ENCODE data around the gene SPA17.

The SPA17 gene

GRCh38 chr11:124678416-124678815, 4.7 kb downstream of the SPA17 start:
- H4K20me1 ChIP-seq: no peaks in the 10 kb centered on the region
- H3K27me3 ChIP-seq: no peaks in the 10 kb centered on the region
- H3K27ac ChIP-seq: no peak overlapping the region
- no peak overlapping the region for H3K4me3 ChIP-seq
- H3K4me1 ChIP-seq: peaks cover 9% of the 10 kb centered on the region
- H3K9ac ChIP-seq: no peak overlapping the region
- peaks cover 18% of the 10 kb centered on the region for H3K9me3 ChIP-seq
- no peak for TF ChIP-seq Cebpa-rat (IDR thresholded peaks at IDR 0.05)
- H3K4me2 ChIP-seq: no peak overlapping the region
- peaks cover 9% of the 10 kb centered on the region; the same call in 1 of the 2 replicates for H3K36me3 ChIP-seq

- H3K4me2 ChIP-seq: no peak overlapping the region
- peaks cover 45% of the 10 kb centered on the region for H3K9me3 ChIP-seq
- no peaks in the 10 kb centered on the region for H4K20me1 ChIP-seq
- TF ChIP-seq Cebpa-rat (IDR thresholded peaks at IDR 0.05): no peak
- H3K4me1 ChIP-seq: no peaks in the 10 kb centered on the region
- no peak overlapping the region for H3K4me3 ChIP-seq
- peaks cover 29% of the 10 kb centered on the region for H3K36me3 ChIP-seq
- no peak overlapping the region for H3K9ac ChIP-seq
- H3K27me3 ChIP-seq: no peaks in the 10 kb centered on the region
- H3K27ac ChIP-seq: no peak overlapping the region
Measured at GRCh38 chr11:124681421-124681820, 7.7 kb downstream of the SPA17 start.

GRCh38 chr11:124682443-124682842, 8.7 kb downstream of the SPA17 start:
- no peak overlapping the region for H3K27ac ChIP-seq
- no peak for TF ChIP-seq Cebpa-rat (IDR thresholded peaks at IDR 0.05)
- H3K4me3 ChIP-seq: no peak overlapping the region

GRCh38 chr11:124693142-124693541, 19.4 kb downstream of the SPA17 start:
- Histone ChIP-seq H3K4me2 (no peak overlapping the region), H4K20me1 (no peaks in the 10 kb centered on the region), H3K9ac (no peak overlapping the region), H3K4me1 (no peaks in the 10 kb centered on the region), H3K27ac (no peak overlapping the region), H3K36me3 (no peaks in the 10 kb centered on the region), H3K9me3 (peaks cover 1% of the 10 kb centered on the region; the same call in 1 of the 2 replicates), H3K4me3 (no peak overlapping the region), H3K27me3 (no peaks in the 10 kb centered on the region)
- no peak for TF ChIP-seq Cebpa-rat (IDR thresholded peaks at IDR 0.05)

More at GRCh38 chr11:124682443-124682842, 8.7 kb downstream of the SPA17 start:
- H3K27me3 ChIP-seq: no peaks in the 10 kb centered on the region
- no peaks in the 10 kb centered on the region for H3K4me1 ChIP-seq
- no peak overlapping the region for H3K4me2 ChIP-seq
- no peaks in the 10 kb centered on the region for H4K20me1 ChIP-seq
- peaks cover 29% of the 10 kb centered on the region for H3K36me3 ChIP-seq
- no peak overlapping the region for H3K9ac ChIP-seq
- H3K9me3 ChIP-seq: peaks cover 45% of the 10 kb centered on the region

- H3K9me3 ChIP-seq: peaks cover 36% of the 10 kb centered on the region
- TF ChIP-seq Cebpa-rat (IDR thresholded peaks at IDR 0.05): no peak
- no peak overlapping the region for H3K27ac ChIP-seq
- H3K4me3 ChIP-seq: no peak overlapping the region
- no peak overlapping the region for H3K9ac ChIP-seq
- H3K4me2 ChIP-seq: no peak overlapping the region
- no peaks in the 10 kb centered on the region for H3K36me3 ChIP-seq
- H3K27me3 ChIP-seq: no peaks in the 10 kb centered on the region
- no peaks in the 10 kb centered on the region for H3K4me1 ChIP-seq
- no peaks in the 10 kb centered on the region for H4K20me1 ChIP-seq
Measured at GRCh38 chr11:124699547-124699946, 25.8 kb downstream of the SPA17 start.

GRCh38 chr11:124700028-124700427, 26.3 kb downstream of the SPA17 start:
- Histone ChIP-seq H3K9me3 (peaks cover 36% of the 10 kb centered on the region), H3K27ac (no peak overlapping the region), H3K9ac (no peak overlapping the region), H3K27me3 (no peaks in the 10 kb centered on the region), H3K4me1 (no peaks in the 10 kb centered on the region), H3K4me2 (no peak overlapping the region), H4K20me1 (no peaks in the 10 kb centered on the region), H3K36me3 (no peaks in the 10 kb centered on the region), H3K4me3 (no peak overlapping the region)
- no peak for TF ChIP-seq Cebpa-rat (IDR thresholded peaks at IDR 0.05)

GRCh38 chr11:124707829-124708228, 34.1 kb downstream of the SPA17 start:
- no peak overlapping the region for H3K27ac ChIP-seq
- H3K4me2 ChIP-seq: no peak overlapping the region
- H3K9ac ChIP-seq: no peak overlapping the region
- H3K4me3 ChIP-seq: no peak overlapping the region
- no peaks in the 10 kb centered on the region for H3K36me3 ChIP-seq
- H3K4me1 ChIP-seq: no peaks in the 10 kb centered on the region
- no peaks in the 10 kb centered on the region for H3K27me3 ChIP-seq
- peaks cover 26% of the 10 kb centered on the region for H3K9me3 ChIP-seq
- H4K20me1 ChIP-seq: no peaks in the 10 kb centered on the region
- TF ChIP-seq Cebpa-rat (IDR thresholded peaks at IDR 0.05): no peak

GRCh38 chr11:124712392-124712791, 38.7 kb downstream of the SPA17 start:
- H3K4me1 ChIP-seq: peaks cover 15% of the 10 kb centered on the region
- no peak overlapping the region for H3K9ac ChIP-seq
- no peaks in the 10 kb centered on the region for H3K36me3 ChIP-seq
- no peaks in the 10 kb centered on the region; the same call in 1 of the 2 replicates for H4K20me1 ChIP-seq
- H3K4me2 ChIP-seq: no peak overlapping the region
- no peak overlapping the region for H3K27ac ChIP-seq
- no peak for TF ChIP-seq Cebpa-rat (IDR thresholded peaks at IDR 0.05)
- peaks cover 18% of the 10 kb centered on the region for H3K27me3 ChIP-seq
- no peak overlapping the region for H3K4me3 ChIP-seq
- peaks cover 17% of the 10 kb centered on the region for H3K9me3 ChIP-seq

GRCh38 chr11:124716591-124716990, 42.9 kb downstream of the SPA17 start:
- Histone ChIP-seq H3K27ac (no peak overlapping the region), H3K4me3 (no peak overlapping the region), H3K4me2 (peak overlapping the region; percentile 41), H3K27me3 (peaks cover 47% of the 10 kb centered on the region), H3K36me3 (no peaks in the 10 kb centered on the region), H3K4me1 (peaks cover 57% of the 10 kb centered on the region), H3K9ac (no peak overlapping the region), H4K20me1 (peaks cover 17% of the 10 kb centered on the region; the same call in 1 of the 2 replicates), H3K9me3 (no peaks in the 10 kb centered on the region)
- TF ChIP-seq Cebpa-rat (IDR thresholded peaks at IDR 0.05): no peak

GRCh38 chr11:124717421-124717785, 43.7 kb downstream of the SPA17 start:
- Histone ChIP-seq H3K4me3 (peak overlapping the region; percentile 61), H3K27ac (no peak overlapping the region), H3K4me2 (peak overlapping the region; percentile 97), H3K9ac (no peak overlapping the region), H3K27me3 (peaks cover 47% of the 10 kb centered on the region), H3K4me1 (peaks cover 65% of the 10 kb centered on the region), H3K9me3 (no peaks in the 10 kb centered on the region), H4K20me1 (peaks cover 17% of the 10 kb centered on the region; the same call in 1 of the 2 replicates), H3K36me3 (no peaks in the 10 kb centered on the region)
- TF ChIP-seq Cebpa-rat (IDR thresholded peaks at IDR 0.05): no peak
